Measurements from ENCODE around the gene IGSF6.
"Not testable (repeated sequence)": the region's sequence is repeated elsewhere in the genome, so short reads cannot be mapped to it uniquely, and the experiment has no call there.

The IGSF6 gene

DNA sequence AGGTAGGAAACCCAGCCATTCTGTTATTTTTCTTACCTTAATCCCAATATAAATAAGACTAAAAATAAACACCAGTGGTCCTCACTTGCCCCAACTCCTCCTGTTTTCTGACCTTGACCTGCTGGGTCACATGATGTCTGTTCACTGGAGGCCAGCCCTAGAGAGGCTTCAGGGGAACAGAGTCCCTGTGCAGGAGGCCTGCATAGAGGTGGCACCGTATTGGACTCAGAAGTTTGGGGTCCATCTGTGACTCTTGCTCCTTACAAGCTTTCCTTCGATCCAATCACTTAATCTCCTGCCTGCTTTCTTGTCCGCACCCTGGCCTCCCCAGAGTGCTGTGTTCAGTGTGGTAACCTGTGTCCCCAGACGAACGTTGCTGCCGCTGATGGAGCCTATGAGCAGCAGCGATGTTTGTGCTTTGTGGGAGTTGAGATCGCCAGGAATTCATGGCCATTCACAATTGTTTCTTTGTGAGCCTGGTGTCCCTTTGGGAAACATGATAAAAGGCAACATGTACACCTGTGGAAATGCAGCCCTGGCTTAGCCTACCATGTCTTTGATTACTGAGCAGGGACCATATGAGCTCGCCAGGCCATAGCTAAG, 4.7 kb downstream of the IGSF6 start:
- H3K4me3 ChIP-seq (ENCODE audit: low read length), result no peak overlapping the region
- peaks cover 2% of the 10 kb centered on the region for H3K9me3 ChIP-seq (ENCODE audit: low read length)
- H3K4me1 ChIP-seq (ENCODE audit: insufficient read depth, low read length), result no peaks in the 10 kb centered on the region
- no peaks in the 10 kb centered on the region for H3K27me3 ChIP-seq (ENCODE audit: insufficient read depth, low read length)
- H2AFZ ChIP-seq (ENCODE audit: low read depth, low read length), result no peak overlapping the region
- peaks cover 10% of the 10 kb centered on the region for H3K36me3 ChIP-seq (ENCODE audit: insufficient read depth, low read length)

- peaks cover 2% of the 10 kb centered on the region for H3K9me3 ChIP-seq (ENCODE audit: low read length)
- no peak overlapping the region for H2AFZ ChIP-seq (ENCODE audit: low read depth, low read length)
- peaks cover 8% of the 10 kb centered on the region for H3K36me3 ChIP-seq (ENCODE audit: insufficient read depth, low read length)
- no peaks in the 10 kb centered on the region for H3K27me3 ChIP-seq (ENCODE audit: insufficient read depth, low read length)
- H3K4me3 ChIP-seq (ENCODE audit: low read length), result no peak overlapping the region
- no peaks in the 10 kb centered on the region for H3K4me1 ChIP-seq (ENCODE audit: insufficient read depth, low read length)
These were observed 5.5 kb downstream of the IGSF6 start for GRCh38 chr16:21646721-21647561.

- Histone ChIP-seq H2AFZ (ENCODE audit: low read depth, low read length) (no peak overlapping the region), H3K4me1 (ENCODE audit: insufficient read depth, low read length) (no peaks in the 10 kb centered on the region), H3K4me3 (ENCODE audit: low read length) (no peak overlapping the region), H3K9me3 (ENCODE audit: low read length) (peaks cover 2% of the 10 kb centered on the region), H3K36me3 (ENCODE audit: insufficient read depth, low read length) (peaks cover 8% of the 10 kb centered on the region), H3K27me3 (ENCODE audit: insufficient read depth, low read length) (no peaks in the 10 kb centered on the region)
These were observed 6.3 kb downstream of the IGSF6 start for GRCh38 chr16:21646091-21646490.

GRCh38 chr16:21645261-21645721, 7.1 kb downstream of the IGSF6 start:
- H3K4me3 ChIP-seq (ENCODE audit: low read length), result no peak overlapping the region
- peaks cover 8% of the 10 kb centered on the region for H3K36me3 ChIP-seq (ENCODE audit: insufficient read depth, low read length)
- no peak overlapping the region for H2AFZ ChIP-seq (ENCODE audit: low read depth, low read length)
- peaks cover 2% of the 10 kb centered on the region for H3K9me3 ChIP-seq (ENCODE audit: low read length)
- H3K27me3 ChIP-seq (ENCODE audit: insufficient read depth, low read length), result no peaks in the 10 kb centered on the region
- H3K4me1 ChIP-seq (ENCODE audit: insufficient read depth, low read length), result no peaks in the 10 kb centered on the region

DNA sequence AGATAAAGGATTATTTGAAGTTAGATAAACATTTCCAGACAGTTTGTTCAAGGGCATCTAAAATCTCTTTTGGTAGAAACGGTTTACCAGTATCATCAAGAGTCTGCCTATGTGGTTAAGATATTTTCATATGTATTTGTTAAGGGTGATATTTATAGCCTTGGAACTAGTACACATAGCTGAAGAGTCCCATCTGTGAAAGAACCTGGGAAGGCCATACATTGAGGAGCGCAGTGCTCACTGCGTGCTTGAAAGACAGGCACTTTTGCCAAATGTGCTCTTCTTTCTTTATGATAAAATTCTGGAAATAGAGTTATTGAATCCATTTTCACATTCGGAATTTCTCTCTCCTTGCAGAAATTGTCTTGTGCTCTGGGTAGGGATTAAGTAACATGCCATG, 7.7 kb downstream of the IGSF6 start:
- H3K9me3 ChIP-seq (ENCODE audit: low read length), result peaks cover 2% of the 10 kb centered on the region
- H2AFZ ChIP-seq (ENCODE audit: low read depth, low read length), result no peak overlapping the region
- H3K27me3 ChIP-seq (ENCODE audit: insufficient read depth, low read length), result no peaks in the 10 kb centered on the region
- H3K4me1 ChIP-seq (ENCODE audit: insufficient read depth, low read length), result no peaks in the 10 kb centered on the region
- H3K4me3 ChIP-seq (ENCODE audit: low read length), result no peak overlapping the region
- peaks cover 8% of the 10 kb centered on the region for H3K36me3 ChIP-seq (ENCODE audit: insufficient read depth, low read length)

DNA sequence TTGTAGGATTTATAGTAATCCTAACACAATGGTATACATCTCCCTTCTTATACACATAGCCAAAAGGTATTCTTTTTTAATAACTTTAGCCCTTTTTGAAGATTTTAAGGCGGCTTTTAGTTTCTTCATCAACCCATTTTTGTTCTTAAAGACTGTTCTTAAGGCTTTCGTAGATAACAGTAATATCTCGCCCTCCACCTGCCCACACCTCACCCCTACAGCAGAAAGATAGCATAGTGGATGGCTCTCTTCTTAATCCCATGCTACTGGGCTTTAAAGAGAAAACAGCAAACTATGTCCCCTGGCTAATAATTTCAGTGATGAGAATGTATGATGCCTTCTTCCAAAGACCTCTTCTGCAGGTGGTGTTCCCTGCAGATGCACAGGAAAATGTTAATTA, 8.6 kb downstream of the IGSF6 start:
- Histone ChIP-seq H3K27me3 (ENCODE audit: insufficient read depth, low read length) (no peaks in the 10 kb centered on the region), H3K36me3 (ENCODE audit: insufficient read depth, low read length) (peaks cover 6% of the 10 kb centered on the region), H3K9me3 (ENCODE audit: low read length) (peaks cover 2% of the 10 kb centered on the region), H3K4me3 (ENCODE audit: low read length) (no peak overlapping the region), H3K4me1 (ENCODE audit: insufficient read depth, low read length) (no peaks in the 10 kb centered on the region), H2AFZ (ENCODE audit: low read depth, low read length) (no peak overlapping the region)

- Histone ChIP-seq H3K27me3 (ENCODE audit: insufficient read depth, low read length) (no peaks in the 10 kb centered on the region), H3K36me3 (ENCODE audit: insufficient read depth, low read length) (peaks cover 6% of the 10 kb centered on the region), H3K9me3 (ENCODE audit: low read length) (peaks cover 2% of the 10 kb centered on the region), H2AFZ (ENCODE audit: low read depth, low read length) (no peak overlapping the region), H3K4me1 (ENCODE audit: insufficient read depth, low read length) (no peaks in the 10 kb centered on the region), H3K4me3 (ENCODE audit: low read length) (no peak overlapping the region)
These were observed 9.5 kb downstream of the IGSF6 start for GRCh38 chr16:21642861-21643260.

GRCh38 chr16:21641916-21642315, 10.5 kb downstream of the IGSF6 start:
- Histone ChIP-seq H3K4me3 (ENCODE audit: low read length) (no peak overlapping the region), H3K9me3 (ENCODE audit: low read length) (no peaks in the 10 kb centered on the region), H3K4me1 (ENCODE audit: insufficient read depth, low read length) (no peaks in the 10 kb centered on the region), H3K27me3 (ENCODE audit: insufficient read depth, low read length) (no peaks in the 10 kb centered on the region), H2AFZ (ENCODE audit: low read depth, low read length) (no peak overlapping the region), H3K36me3 (ENCODE audit: insufficient read depth, low read length) (peaks cover 3% of the 10 kb centered on the region)

- Histone ChIP-seq H3K27me3 (ENCODE audit: insufficient read depth, low read length) (no peaks in the 10 kb centered on the region), H3K9me3 (ENCODE audit: low read length) (no peaks in the 10 kb centered on the region), H3K4me1 (ENCODE audit: insufficient read depth, low read length) (no peaks in the 10 kb centered on the region), H3K36me3 (ENCODE audit: insufficient read depth, low read length) (peaks cover 2% of the 10 kb centered on the region), H2AFZ (ENCODE audit: low read depth, low read length) (no peak overlapping the region), H3K4me3 (ENCODE audit: low read length) (no peak overlapping the region)
These were observed 12.9 kb downstream of the IGSF6 start for GRCh38 chr16:21639493-21639892.

DNA sequence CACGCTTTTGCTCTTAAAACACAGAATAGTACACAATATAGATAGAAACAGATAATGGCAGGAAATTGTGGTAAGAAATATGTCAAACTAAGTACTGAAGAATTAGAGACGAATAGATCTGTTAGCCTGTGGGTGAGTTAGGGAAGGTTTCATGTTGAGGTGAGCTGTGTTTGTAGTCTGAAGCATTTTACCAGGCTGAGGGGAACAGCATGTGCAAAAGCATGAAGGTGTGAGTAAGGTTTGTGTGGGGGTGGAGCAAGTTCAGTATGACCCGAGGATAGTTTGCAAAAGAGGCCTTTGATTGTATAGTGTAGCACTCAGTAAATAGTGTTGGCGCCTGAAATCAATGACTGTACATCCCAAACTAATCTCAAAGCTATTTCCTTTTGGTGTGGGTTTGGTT, 13.8 kb downstream of the IGSF6 start:
- Histone ChIP-seq H3K4me3 (ENCODE audit: low read length) (no peak overlapping the region), H3K36me3 (ENCODE audit: insufficient read depth, low read length) (peaks cover 8% of the 10 kb centered on the region), H3K4me1 (ENCODE audit: insufficient read depth, low read length) (no peaks in the 10 kb centered on the region), H2AFZ (ENCODE audit: low read depth, low read length) (no peak overlapping the region), H3K27me3 (ENCODE audit: insufficient read depth, low read length) (no peaks in the 10 kb centered on the region), H3K9me3 (ENCODE audit: low read length) (no peaks in the 10 kb centered on the region)

- Histone ChIP-seq H3K4me1 (ENCODE audit: insufficient read depth, low read length) (no peaks in the 10 kb centered on the region), H2AFZ (ENCODE audit: low read depth, low read length) (no peak overlapping the region), H3K9me3 (ENCODE audit: low read length) (no peaks in the 10 kb centered on the region), H3K4me3 (ENCODE audit: low read length) (no peak overlapping the region), H3K36me3 (ENCODE audit: insufficient read depth, low read length) (peaks cover 12% of the 10 kb centered on the region), H3K27me3 (ENCODE audit: insufficient read depth, low read length) (no peaks in the 10 kb centered on the region)
These were observed 15.1 kb downstream of the IGSF6 start for GRCh38 chr16:21637032-21637968.

DNA sequence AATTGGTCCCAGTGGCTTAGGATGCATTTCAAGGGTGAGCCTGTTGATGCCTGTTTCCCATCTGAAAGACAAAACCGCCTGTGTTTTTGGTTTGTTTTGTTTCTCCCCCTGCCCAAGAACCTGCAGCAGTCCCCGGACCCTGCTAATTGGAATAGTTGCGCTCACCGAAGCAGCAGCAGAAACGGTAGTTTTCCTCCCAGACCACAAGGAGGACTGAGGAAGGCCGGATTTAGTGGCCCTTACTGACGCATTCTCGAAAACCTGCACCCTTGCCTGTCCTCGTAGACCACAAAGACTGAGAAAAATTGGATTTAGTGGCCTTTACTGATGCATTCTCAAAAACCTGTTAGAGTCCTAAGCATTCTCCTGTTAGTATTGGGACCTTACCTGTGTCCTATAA, 16.7 kb downstream of the IGSF6 start:
- H3K27me3 ChIP-seq (ENCODE audit: insufficient read depth, low read length); H3K4me1 ChIP-seq (ENCODE audit: insufficient read depth, low read length); H3K9me3 ChIP-seq (ENCODE audit: low read length); H2AFZ ChIP-seq (ENCODE audit: low read depth, low read length); H3K4me3 ChIP-seq (ENCODE audit: low read length): not testable (repeated sequence)
- H3K36me3 ChIP-seq (ENCODE audit: insufficient read depth, low read length), result peaks cover 12% of the 10 kb centered on the region

DNA sequence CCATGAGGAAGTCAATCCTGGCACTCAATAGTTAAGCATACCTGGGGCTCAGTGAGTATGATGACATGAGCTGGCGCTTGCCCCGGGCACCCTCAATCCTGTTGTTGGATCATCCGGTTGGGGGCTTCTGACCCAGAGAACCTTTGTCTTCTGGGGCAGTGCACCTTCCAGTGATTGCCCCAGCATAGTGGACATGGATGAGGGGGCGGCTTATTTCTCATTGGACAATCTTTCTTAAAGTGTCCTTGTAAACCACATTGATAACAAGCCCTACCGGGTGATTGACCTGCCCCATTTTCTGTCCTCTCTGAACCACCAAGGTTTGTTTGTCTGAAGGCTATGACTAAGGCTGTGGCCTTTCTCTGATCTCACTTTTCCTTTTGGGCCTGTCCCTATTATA, 18.2 kb downstream of the IGSF6 start:
- Histone ChIP-seq H3K27me3 (ENCODE audit: insufficient read depth, low read length) (no peaks in the 10 kb centered on the region), H3K36me3 (ENCODE audit: insufficient read depth, low read length) (peaks cover 17% of the 10 kb centered on the region), H3K9me3 (ENCODE audit: low read length) (peaks cover 4% of the 10 kb centered on the region), H3K4me3 (ENCODE audit: low read length) (no peak overlapping the region), H3K4me1 (ENCODE audit: insufficient read depth, low read length) (no peaks in the 10 kb centered on the region), H2AFZ (ENCODE audit: low read depth, low read length) (no peak overlapping the region)
